ENCODE data around the gene CAPZA2.

DNA sequence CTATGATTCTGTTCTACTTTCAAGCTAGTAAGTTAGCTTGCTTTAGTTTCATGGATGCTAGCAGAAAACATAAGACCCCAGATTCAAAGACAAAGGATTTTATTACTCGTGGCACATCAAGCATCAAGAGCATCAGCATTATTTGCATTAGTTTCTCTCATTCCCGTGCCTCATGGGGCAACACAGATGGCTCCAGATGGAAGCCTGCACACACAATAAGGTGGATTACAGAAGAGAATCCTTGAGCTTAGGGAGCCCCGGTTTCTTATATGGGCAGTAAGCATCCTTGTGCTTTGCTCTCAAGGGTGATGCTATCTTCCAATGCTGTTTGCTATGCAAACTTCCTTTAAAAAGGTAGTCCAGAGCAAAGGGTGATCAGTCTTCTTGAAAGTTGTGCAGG, 10.7 kb upstream of the CAPZA2 start:
- TF ChIP-seq POLR2A (IDR thresholded peaks at IDR 0.05): no peak
- no peak for TF ChIP-seq CTCF (IDR thresholded peaks at IDR 0.05)
- TF ChIP-seq EP300 (IDR thresholded peaks at IDR 0.05): no peak

Measured in upper lobe of left lung (tissue), 4 donors.